Vagina (tissue), 2 donors: ENCODE data around the gene PTPRN2.

ENCODE experiments used
- POLR2A ChIP-seq, 2 donors: fragments of 450-650 bp; IDR thresholded peaks; one replicate each; pipeline ENCODE4 v1.6.1; 2017; ENCODE audit warnings: antibody characterized with exemption in 2 of 2, mild to moderate bottlenecking in 2 of 2, moderate library complexity in 2 of 2
- POLR2AphosphoS5 ChIP-seq, 2 donors: sonication (generic); formaldehyde crosslinking; IDR thresholded peaks; one replicate each; pipeline ENCODE4 v1.9.0; 2017; ENCODE audit warnings: antibody characterized with exemption in 2 of 2, mild to moderate bottlenecking in 2 of 2, low read depth in 1 of 2; ENCODE audit not compliant: insufficient read depth in 1 of 2
- TF ChIP-seq, protein P1 (sequence below), 3 experiments: fragments of 450-650 bp in 2 of 3; fragments of 200-600 bp in 1 of 3; sonication (generic) in 1 of 3; IDR thresholded peaks; one replicate each; pipeline ENCODE4 v1.5.1; 2017 to 2019; ENCODE audit warnings: antibody characterized with exemption in 3 of 3, mild to moderate bottlenecking in 2 of 3, moderate library complexity in 2 of 3

DNA sequence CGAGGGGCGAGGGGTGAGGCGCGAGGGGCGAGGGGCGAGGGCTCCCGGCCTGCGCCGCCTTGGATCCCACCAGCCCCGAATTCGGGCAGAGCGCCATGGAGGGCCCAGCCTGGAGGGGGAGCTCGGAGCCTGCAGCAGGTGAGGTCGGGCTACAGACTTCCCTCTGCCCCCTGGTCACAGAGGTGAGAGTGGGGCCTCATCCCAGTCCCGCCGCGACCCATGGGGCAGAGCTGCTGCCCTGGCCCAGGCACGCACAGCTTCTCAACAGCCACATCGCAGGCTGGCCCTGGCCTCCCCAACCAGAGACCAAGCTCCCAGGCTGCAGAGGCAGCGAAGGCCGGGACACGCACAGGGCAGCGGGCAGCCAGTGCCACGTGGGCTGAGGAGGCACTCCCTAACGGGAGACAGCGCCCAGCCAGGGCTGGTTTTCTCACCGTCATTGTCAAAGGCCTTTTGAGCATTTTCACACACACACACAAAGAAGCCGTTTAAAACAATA lies 191.8 kb downstream of the PTPRN2 start:
- TF ChIP-seq, protein P1, sequence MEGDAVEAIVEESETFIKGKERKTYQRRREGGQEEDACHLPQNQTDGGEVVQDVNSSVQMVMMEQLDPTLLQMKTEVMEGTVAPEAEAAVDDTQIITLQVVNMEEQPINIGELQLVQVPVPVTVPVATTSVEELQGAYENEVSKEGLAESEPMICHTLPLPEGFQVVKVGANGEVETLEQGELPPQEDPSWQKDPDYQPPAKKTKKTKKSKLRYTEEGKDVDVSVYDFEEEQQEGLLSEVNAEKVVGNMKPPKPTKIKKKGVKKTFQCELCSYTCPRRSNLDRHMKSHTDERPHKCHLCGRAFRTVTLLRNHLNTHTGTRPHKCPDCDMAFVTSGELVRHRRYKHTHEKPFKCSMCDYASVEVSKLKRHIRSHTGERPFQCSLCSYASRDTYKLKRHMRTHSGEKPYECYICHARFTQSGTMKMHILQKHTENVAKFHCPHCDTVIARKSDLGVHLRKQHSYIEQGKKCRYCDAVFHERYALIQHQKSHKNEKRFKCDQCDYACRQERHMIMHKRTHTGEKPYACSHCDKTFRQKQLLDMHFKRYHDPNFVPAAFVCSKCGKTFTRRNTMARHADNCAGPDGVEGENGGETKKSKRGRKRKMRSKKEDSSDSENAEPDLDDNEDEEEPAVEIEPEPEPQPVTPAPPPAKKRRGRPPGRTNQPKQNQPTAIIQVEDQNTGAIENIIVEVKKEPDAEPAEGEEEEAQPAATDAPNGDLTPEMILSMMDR (IDR thresholded peaks at IDR 0.05) = no peak
- TF ChIP-seq POLR2AphosphoS5 (IDR thresholded peaks at IDR 0.05; ENCODE audit: insufficient read depth in 1 of 2, low read depth in 1 of 2) (no peak), POLR2A (IDR thresholded peaks at IDR 0.05) (no peak)
